Left hindlimb (tissue), 1 donor: ENCODE results near the gene CMC1.
"Not testable (repeated sequence)": the region's sequence is repeated elsewhere in the genome, so short reads cannot be mapped to it uniquely, and the experiment has no call there.

Source experiments
- DNase-seq: peaks from one replicate; pipeline ENCODE4 v3.0.0-alpha.2; 2018

The CMC1 gene

DNA sequence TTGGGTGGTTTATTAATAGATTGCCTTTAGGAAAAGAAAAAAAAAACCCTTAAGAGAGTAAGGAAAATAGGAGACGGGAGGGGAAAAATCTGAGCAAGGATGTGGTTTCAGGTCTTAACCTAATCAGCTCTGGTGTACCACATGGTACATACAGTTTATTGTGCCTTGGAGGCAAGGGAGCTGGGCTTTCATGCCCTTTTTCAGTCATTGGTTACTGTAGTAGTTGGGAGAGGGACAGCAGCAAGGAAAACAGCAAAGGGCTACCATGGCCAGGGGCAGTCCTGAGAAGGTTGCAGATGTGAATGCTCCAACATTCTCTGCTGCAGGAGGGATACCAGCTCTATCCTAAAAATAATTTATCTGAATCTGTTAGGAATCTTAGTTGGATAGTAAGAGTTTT is 5.9 kb downstream of the CMC1 start:
- DNase-seq: no peak

DNA sequence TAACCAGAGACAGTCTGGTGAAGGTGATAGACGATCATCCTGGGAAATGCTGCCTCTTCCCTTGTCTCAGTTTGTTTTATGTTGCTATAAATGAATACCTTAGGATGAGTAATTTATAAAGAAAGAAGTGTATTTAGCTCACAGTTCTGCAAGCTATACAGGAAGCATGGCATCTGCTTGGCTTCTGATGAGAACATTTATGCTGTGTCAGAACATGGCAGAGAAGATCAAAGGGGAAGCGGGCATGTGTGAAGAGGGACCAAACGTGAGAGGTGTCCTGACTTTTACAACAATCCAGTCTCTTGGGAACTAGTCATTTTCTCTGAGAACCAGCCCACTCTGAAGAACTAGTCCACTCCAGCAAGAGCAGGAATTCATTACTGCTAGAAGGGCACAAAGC is 9.6 kb downstream of the CMC1 start:
- no peak for DNase-seq

DNA sequence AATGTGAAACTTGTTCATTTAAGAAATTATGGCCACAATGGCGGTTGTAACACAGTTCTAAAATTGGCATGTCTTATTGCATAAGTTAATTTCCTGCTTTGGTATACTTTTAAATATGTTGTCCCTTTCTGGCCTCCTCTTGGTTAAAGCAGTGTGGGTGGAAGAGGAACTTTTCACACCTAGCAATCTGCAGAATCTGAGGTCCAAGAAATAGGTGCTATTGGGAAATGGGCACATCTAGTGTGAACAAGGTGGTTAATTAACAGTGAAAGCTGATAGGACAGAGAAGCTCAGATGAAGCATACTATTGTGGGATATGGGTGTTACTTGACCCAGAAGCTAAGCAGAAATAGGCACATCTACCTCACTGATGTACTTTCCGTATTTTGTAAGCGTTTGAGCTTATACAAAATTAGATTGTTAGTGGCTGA is 10.6 kb downstream of the CMC1 start:
- no peak for DNase-seq

DNA sequence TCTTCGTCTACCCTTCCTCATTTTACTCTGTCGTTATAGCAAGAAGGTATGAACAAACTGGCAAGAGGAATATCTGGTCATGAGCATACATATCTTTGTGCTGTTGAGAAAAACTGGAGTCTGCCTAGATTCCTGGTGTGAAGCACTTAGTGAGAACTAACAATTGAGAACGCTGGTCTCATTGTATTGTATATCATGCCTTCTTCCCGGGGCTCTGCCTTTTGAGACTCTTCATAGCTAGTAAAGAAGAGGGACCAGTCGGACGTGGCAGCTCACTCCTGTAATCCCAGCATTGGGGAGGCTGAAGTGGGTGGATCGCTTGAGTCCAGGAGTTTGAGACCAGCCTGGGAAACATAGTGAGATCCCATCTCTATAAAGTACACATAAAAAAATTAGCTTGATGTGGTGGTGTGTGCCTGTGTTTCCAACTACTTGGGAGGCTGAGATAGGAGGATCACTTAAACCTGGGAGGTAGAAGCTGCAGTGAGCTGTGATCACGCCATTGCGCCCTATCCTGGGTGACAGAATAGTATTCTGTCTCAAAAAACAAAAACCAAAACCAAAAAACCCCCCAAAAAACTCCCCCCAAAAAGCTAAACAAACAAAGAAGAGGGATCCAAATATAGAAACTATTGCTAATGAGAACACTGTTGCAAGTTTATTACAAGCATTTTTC is 11.8 kb downstream of the CMC1 start:
- DNase-seq: no peak

DNA sequence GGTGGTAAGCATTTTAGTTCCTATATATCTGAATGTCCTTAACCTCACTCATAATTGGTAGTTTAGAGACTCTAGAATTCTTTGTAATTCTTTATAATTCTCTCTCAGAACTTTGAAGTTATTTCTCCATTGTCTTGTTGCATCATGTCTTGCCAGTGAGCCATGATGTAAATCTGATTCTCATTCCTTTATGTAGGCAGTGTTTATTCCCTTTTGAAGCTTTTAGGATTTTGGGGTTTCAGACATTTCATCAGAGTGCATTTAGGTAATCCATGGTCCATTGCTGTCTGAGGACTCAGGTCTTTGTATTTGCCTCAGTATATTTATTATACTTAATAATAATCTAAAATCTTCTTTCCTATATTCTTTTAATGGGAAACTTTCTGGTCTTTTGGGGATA is 20.6 kb downstream of the CMC1 start:
- no peak for DNase-seq

DNA sequence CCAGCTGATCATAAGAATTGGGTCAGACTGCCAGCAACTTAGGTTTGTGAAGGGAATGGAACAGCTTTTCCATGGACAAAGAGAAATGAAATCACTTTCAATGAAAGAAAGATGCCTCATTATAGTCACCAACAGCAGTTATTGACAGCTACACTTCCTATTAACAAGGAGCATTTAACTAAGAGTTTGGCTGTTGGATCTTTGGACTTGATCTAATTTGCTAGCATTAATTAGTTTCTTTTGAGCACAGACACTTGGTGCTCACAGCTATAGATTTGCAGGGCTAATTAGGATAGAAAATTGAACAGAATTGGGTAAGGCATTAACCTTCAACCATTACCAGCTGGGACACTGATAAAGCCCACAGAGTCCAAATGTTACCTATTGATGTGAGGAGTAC is 24.2 kb downstream of the CMC1 start:
- DNase-seq: no peak

DNA sequence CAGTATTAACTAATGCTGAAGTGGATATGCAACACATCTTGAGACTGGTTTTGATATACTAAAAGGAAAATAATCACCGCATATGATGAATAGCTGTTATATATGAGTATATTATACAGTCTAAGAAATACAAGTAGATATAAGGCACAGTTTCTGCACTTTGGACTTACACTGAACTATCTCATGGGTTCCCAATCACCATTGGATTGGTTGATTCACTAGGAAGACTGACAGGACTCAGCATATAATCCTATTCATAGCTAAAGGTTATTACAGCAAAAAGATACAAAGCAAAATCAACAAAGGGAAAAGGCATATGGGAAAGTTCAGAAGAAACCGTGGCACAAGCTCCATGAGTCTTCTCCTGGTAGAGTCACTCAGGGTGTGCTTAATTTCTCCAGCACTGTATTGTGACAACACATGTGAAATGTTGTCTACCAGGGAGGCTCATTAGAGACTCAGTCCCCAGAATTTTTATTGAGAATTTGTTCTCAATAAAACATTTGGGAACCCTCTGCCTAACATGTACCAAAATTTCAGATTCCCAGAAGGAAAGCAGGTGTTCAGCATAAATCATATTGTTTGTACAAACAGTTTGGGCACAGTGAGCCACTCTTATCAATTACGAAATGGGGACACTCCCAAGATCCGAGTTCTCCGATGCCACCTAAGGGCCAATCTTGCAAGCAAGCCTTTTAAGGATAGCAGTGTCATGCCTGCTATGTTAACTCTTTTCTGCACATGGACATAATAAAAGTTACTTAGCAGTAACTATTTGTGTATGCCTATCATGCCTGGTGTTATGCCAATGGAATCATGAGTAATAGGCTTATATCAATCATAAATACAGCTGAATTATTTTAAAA is 26.8 kb downstream of the CMC1 start:
- DNase-seq: no peak

DNA sequence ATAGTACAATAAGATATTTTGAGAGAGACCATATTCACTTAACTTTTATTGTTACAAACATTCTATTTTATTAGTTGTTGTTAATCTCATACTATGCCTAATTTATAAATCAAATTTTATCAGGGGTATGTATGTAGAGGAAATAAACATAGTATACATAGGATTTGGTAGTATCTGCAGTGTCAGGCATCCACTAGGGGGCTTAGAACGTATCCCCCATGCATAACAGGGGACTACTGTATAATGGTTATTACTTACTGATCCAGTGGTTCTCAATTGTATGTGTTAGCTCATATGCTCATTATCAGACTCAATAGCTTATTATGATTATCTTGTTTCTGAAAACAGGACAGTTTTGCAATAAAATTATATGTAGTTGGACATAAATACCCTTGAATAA is 27.6 kb downstream of the CMC1 start:
- no peak for DNase-seq

DNA sequence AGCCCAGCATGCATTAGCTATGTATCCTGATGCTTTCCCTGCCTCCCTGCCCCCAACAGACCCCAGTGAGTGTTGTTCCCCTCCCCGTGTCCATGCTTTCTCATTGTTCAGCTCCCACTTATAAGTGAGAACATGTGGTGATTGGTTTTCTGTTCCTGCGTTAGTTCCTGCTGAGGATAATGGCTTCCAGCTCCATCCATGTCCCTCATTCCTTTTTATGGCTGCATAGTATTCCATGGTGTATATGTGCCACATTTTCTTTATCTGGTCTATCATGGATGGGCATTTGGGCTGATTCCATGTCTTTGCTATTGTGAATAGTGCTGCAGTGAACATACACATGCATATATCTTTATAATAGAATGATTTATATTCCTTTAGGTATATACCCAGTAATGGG is 28.5 kb downstream of the CMC1 start:
- not testable (repeated sequence) for DNase-seq

DNA sequence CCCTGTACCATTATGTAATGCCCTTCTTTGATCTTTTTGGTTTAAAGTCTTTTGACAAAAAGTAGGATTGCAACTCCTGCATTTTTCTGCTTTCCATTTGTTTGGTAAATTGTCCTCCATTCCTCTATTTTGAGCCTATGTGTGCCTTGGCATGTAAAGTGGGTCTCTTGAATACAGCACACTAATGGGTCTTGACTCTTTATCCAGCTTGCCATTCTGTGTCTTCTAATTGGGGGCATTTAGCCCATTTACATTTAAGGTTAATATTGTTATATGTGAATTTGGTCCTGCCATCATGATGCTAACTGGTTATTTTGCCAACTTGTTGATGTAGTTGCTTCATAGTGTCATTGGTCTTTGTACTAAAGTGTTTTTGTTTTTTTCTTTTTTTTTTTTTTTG is 32.4 kb downstream of the CMC1 start:
- DNase-seq: no peak

DNA sequence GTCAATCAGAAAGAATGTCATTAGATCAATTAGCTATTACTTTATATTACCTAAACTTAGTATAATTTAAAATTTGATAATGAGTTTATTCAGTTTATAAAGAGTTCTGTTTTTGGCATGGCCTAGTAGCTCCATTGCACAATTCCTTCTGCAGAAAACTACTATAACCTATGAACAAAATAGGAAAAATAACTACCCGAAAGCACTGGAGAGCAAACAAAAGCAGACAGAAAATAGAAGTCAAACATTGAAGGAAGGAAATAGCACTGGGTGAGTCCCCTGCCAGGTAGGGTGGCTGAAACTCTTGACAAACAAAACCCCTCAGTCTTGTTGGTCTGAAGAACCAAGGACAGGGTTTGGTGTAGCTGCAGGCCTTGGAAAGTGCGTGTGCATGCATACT is 37.5 kb downstream of the CMC1 start:
- DNase-seq: no peak

DNA sequence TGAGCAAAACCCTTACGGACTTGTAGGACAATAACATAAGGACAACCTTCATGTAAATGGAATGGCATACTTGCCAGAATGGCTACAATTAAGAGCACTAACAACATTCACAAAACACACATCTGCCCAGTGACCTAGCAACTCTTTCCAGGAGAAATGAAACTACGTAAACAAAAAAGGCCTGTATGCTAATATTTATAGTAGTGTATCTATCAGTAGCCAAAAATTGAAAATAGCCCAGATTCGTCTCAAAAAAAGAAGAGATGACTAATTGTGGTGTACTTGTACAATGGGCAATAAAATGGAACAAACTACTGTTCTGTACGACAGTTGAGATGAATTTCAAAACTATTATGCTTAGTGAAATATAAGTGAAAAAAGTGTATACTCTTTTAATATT is 38.4 kb downstream of the CMC1 start:
- no peak for DNase-seq

DNA sequence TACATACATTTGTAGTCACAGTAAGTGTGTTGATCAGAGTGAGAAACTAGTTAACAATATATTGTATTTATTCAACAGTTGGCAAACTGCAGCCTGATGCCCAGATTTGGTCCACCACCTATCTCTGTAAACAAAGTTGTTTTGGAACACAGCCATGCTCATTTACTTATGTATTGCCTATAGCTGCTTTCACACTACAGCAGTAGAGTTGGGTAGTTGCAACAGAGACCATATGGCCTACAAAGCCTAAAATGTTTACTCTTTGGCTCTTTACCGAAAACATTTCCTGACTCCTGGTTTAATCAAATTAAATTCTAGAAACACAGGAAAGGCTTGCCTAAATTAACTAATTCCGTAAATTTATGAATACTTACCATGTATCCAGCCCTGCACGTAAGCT is 39.4 kb downstream of the CMC1 start:
- no peak for DNase-seq

DNA sequence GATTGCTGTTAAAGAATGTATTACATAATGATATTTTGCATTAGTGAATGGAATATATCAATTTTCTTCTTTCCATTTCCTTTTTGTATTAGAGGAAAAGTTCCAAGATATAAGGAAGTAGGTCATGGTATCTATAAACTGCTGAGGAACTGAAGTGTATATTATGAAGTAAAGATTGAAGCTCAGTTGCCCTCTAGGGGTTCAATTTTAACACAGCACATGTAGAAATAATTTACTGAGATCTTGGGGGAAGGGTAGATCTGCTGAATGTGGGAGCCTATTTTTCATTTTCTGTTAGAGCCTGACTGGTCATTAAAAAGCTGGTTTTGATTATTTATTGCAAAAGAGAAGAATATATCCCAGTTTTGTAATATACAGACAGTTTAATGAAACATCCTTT is 45.2 kb downstream of the CMC1 start:
- DNase-seq: no peak

DNA sequence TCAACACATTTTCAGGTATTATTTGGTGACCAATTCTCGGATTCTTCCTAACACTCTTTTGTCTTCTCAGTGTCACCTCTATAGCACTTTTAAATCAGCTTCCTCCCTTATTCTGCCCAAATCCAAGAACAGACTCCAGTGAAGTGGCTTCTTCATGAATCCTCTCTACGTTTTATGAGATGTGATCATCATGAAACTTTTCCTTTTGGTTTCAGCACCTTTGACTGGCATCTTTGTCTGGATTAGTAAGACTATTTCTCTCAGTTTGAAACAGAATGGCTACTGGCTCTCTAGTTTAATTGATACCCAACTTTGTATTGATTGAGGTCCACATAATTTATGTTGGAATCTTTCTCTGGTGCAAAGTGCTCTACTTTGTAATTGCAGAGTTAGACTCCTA is 45.6 kb downstream of the CMC1 start:
- DNase-seq: no peak

DNA sequence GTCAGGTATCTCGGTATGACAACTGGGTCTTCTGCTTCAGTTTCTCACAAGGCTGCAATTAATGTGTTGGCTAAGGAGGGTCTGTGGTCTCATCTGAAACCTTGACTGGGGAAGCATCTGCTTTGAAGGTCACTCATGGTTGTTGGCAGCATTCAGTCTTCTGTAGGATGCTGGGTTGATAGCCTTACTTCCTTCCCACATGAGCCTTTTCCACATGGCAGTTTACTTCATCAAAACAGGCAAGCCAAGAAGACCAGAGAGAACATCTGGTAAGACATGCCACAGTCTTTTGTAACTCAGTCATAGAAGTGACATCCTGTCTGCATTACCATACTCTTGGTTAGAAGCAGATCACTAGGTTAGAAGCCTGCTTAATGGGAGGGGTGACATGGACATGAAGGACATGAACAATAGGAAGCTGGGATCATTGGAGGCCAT is 49.5 kb downstream of the CMC1 start:
- DNase-seq: no peak

DNA sequence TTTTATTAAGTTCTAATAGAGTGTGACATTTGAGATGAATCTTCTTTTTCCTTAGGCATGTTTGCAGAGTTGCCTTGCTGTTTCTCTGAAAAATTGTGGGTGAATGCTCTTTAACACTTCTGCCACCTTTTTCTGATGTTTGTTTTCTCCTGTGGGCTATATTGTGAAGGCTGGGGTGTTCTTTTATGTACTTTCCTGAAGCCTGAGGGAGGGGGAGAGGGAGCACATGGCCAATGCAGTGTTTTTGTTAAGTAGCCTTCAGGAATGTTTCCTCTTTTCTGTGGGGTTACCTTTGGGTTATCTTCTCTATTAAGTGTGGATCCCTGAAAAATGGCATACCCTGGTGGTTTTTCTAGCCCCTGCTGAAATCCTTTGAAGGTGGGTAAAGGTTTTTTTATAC is 50.2 kb downstream of the CMC1 start:
- DNase-seq: no peak

DNA sequence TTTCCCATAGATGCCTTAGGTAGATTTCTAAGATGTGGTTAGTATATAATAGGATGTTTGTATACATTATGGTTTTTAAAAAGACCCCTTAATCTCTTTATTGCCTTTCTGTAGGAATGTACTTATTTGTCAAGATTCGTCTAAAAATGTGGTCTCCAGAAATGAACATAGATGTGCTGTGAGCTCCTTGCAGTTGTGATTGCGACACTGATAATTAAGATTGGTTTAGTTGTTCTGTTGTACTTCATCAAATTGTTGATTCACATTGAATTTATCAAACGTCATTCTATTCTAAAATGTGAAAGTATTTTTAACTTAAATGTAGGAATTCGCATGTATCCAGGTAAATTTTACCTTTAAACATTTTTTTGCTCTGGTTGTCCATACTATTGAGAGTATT is 51.2 kb downstream of the CMC1 start:
- DNase-seq: no peak

DNA sequence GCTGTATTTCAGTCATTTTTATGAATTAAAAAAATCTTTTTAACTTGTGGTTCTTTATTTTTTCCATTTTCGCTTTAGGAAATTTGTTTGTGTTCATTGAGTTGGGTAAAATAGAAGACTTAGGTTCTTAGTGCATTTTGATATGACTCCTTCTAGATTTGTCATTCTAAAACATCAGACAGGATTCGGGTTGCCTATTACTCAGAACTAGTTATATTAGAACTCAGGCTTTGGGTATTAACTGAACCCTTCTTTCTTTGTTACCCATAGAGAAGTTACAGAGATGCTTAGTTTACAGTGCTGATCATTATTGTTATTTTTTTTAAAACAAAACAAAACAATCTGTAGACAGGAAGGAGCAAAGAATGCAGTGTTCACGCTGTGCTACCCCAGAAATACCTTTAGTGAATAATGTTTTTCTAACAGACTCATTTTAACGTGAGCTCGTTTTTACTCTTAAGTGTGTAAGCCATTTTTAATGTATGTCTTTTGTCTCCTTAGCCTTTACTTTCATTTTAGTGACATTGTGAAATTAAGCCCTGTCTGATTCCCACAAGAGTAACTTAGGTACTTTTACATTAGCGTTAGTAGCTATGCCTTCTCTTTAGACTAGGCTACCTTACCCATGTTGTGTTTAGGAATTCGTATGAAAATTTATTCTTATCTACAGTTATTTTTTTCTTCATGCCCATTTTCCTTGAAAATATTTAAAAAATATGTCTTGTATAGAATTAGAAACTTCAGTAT is 53.4 kb downstream of the CMC1 start:
- no peak for DNase-seq

DNA sequence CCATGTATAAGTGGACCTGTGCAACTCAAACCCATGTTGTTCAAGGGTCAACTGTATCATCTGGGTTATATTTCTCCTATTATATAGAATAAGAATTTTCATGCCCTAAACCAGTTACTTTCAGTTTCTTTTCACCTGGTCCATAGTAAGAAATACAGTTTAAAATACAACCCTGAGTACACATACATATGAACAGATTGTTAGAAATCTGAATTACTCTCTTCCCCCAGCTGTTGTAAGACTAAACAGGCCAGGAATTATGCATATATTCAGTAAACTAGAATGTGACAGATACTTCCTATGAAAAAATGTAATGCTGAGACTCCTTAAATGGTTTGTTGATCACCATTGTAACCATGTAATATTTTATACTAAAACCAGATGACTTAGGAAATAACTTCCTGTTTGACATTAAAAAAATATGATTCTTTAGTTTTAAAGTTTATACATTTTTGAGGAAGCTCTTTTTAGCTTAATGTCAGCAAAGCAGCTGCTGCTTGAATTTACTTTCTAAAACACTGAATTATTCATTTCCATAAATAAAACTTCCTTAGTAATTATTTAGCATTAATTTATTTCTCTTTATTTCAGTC is 54.6 kb downstream of the CMC1 start:
- DNase-seq: no peak

DNA sequence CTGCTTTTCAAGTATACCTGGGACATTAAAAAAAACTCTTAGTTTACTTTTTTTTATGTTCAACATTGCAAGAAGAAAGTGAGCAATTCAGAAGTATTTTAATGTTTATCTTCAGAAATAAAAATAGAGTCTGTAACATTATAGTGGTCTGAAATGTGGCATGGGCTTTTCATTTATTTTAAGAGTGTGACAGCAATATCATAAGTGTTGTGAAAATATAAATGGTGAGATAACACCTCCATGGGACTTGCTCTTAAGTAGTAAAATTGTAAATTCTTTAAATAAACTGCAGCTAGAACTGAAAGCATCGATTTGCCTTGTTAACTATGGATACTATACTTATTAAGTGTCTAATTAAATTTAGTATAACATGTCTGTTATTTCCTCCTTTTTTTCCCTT is 58.3 kb downstream of the CMC1 start:
- DNase-seq: no peak

DNA sequence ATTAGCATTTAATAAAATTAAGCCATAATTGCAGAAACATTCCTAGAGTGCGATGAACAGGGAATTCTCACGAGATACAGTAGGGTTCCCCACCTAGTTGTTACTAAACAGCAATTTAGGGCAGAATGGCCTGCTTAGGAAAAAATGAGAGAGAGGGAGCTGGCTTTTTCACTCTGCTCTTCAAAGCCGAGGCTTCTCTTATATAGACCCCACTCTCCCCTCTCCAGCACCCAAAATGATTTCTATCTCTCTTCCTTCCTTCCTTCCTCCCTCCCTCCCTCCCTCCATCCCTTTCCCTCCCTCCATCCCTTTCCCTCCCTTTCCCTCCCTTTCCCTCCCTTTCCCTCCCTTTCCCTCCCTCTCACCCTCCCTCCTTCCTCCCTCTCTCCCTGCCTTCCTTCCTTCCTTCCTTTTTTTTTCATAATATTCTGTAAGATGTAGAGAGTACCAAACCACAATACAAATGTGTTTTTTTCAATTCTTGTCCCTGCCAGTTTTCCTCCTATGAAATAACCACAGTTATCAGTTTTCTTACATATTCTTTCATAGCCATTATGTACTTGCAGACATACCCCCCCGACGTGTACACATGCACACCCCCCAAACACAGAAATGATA is 59.0 kb downstream of the CMC1 start:
- no peak for DNase-seq

DNA sequence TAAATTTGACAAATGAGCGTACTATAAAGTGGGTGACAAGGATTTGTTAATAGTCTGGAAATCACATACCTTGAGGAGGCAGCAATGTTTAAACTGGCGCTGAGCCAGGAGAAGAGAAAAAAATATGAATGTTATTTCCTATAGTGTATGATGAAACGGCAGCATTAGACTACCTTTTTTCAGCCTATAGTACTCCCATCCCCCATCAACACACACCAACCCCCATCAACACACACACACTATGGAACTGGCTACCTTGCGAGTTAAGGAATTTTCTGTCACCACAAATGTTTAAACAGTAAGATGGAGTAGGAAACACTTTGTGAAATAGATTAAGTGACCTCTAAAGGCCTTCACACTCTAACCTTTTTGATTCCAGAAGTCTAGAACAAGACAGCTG is 60.3 kb downstream of the CMC1 start:
- DNase-seq: no peak
